ENCODE data around the gene USP31.
A peak's percentile ranks its signal among the peaks of the same experiment; 100 is the strongest.
"Not testable (repeated sequence)": the region's sequence is repeated elsewhere in the genome, so short reads cannot be mapped to it uniquely, and the experiment has no call there.

Gene USP31

DNA sequence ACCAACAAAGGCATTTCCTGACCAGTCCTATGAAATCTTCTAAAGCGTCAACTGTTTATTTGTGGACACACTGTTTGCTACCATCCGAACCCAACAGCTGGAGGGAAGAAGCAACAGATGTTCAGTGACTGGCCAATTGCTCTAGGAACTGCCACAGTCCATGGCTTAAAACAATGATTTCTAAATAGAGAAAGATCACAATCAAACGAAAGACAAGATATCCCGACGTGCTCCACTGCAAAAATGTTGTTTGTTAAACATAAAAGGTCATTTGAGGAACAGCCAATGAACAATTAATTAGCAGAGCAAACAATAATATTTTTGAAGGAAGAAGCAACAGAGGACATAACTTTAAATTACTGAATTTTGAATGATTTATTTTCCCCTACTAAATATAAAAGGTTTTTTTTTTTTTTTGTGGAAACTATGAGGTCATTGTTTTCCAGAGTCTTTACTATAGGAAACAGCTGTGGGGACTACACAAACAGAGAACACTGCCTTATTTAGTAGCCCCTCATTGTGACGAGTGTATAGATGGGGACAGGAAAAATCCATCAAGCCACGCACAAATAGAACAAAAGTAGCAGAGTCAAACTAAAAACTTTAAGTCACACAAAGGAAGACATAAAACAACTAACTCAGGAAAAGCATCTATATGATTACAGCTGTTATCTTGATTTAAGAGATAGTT lies 17.2 kb downstream of the USP31 start:
- no peak for DNase-seq

GRCh38 chr16:23131436-23131835 lies 17.8 kb downstream of the USP31 start:
- no peak for DNase-seq

DNA sequence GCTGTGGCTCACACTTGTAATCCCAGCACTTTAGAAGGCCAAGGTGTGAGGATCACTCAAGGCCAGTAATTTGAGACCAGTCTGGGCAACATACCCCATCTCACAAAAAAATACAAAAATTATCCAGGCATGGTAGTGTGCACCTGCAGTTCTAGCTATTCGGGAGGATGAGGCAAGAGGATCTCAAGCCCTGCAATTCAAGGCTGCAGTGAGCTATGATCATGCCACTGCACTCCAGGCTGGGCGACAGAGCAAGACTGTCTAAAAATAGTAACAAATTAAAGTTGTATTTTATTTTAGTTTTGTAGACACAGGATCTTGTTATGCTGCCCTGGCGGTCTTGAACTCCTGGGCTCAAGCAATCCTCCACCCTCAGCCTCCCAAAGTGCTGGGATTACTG lies 18.2 kb downstream of the USP31 start:
- DNase-seq: no peak

DNA sequence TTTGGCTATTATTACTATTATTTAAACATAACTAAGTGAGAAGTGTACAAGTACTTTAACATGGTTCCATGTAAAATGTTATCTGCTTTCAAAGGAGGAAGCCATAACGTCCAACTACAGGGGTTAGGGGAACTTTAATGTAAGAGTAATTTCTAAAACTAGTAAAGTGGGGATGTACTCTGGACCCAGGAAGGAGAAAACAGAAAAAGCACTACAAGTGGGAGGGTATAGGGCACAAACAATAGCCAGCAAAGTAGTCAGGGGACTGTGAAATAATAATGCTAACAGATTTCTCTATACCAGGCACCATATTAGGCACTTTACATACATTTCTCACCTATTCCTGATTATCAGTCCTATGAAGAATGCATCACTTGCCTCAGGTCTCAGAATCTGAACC lies 19.6 kb downstream of the USP31 start:
- no peak for DNase-seq

DNA sequence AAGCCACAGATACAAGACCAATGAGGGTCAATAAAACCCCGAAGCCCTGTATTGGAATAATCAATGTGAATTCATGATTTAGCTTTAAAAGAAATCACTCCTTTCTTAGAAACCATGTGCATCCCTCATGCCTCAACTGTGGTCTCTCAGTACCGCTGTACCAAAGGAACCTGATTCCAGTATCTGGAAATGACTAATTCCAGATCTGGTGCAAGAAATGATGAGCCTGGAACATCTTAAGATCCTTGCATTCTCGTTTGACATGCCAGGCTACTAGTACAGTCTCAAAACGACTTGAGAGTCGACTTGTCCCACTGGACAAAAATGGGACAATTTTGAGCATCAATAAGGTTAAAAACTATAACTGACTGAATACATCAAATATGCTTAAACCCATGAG lies 21.2 kb downstream of the USP31 start:
- no peak for DNase-seq

GRCh38 chr16:23125277-23125676 lies 24.0 kb downstream of the USP31 start:
- no peak for DNase-seq

GRCh38 chr16:23124315-23124714 lies 24.9 kb downstream of the USP31 start:
- peak; percentile 75 for DNase-seq

DNA sequence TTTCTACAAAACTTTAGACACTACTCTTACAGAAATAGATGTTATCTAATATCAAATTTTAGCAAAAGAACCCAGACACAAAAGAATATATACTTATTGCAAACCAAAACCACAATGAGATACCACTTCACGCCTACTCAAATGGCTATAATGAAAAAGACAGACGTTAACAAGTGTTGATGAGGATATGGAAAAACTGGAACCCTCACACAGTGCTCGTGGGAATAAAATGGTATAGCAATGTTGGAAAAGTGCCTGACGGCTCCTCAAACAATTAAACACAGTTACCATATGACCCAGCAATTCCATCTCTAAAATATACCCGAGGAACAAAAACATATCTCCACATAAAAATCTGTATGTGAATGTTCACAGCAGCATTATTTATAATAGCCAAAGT lies 27.1 kb downstream of the USP31 start:
- DNase-seq: no peak

GRCh38 chr16:23121024-23121423 lies 28.2 kb downstream of the USP31 start:
- DNase-seq: no peak

DNA sequence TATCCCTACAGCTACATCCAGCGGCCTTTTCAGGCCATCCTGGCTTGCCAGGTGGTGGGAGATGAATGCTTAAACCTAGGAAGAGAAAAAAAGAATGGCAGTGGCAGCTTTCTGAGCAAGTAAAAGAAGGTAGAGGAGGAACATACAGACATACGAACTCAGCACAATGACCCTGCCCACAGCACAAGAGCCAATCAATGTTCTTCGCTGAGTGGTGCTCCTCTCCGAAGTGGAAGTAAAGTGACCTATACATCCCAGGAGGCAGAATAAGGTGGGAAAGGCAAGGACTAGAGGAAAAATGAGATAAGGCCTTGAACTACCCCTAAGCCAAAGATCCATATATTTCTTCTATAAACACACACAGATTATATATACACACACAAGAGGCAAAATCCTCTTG lies 28.7 kb downstream of the USP31 start:
- DNase-seq: no peak

DNA sequence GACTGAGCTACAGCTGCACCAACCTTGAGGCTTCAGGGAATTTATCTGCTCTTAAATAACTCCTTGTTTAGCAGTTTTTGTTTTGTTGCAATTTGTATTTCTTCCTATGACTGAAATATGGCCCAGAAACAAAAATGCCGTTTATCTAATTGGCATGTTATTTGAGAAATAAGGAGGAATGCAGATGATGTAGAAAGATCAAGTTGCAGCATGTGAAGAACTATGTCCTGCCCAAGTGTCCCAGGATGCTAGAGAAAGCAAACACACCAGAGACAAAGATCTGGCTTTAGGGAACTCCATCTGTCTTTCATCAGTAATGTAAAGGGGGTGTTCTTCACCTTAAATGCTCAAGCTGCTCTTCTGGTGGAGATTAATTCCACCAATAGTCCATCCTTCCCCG lies 29.7 kb downstream of the USP31 start:
- peak; percentile 54 for DNase-seq

- DNase-seq: no peak
Observed at GRCh38 chr16:23114131-23114904, 34.9 kb downstream of the USP31 start.

- DNase-seq: no peak
Observed at GRCh38 chr16:23113185-23113584, 36.1 kb downstream of the USP31 start.

DNA sequence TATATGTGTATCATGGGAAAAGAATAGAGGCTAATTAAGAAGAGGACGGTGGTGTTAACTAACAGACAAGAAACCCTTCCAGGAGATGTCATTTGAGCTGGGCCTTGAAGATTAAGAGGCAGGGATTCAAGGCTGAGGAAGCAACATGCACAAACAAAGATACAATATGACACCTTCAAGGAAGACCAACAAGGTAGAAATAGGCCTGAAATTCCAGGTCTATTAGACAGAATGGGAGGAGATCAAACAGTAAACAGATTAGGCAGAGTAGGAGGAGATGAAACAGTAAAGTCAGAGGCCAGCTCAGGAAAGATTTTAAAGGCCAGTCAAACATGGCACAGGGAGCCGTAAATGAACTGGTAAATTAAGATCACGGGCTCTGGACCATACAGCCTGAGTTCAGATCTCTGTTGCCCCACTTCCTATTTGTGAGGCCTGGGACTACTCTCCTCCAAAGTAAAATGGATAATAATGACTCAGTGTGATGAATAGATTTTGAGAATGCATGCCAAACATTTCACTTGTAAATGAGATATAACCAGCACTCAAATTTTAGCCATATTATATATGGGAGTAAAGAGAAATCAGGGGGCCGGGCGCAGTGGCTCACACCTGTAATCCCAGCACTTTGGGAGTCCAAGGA lies 38.9 kb downstream of the USP31 start:
- DNase-seq: no peak

- no peak for DNase-seq
Observed at GRCh38 chr16:23107936-23108335, 41.3 kb downstream of the USP31 start.

GRCh38 chr16:23107117-23107516 lies 42.1 kb downstream of the USP31 start:
- DNase-seq: no peak

DNA sequence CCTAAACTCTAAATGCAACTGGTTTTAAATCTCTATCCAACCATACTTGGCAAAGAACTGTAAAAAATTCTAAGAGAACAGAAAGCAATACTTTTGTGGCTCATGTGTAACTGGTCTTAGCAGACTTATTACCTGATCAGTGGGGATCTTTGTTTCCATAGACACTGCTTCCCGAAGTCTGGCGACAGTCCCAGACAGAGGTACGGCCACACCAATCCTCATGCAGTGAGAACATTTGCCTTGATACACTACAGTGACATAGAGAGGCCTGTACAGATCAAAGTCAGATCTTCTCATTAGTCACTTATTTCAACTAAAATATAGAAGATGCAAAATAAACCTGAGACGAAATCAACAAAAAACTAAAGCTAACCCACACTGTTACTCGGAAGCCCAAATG lies 43.9 kb downstream of the USP31 start:
- DNase-seq: no peak

DNA sequence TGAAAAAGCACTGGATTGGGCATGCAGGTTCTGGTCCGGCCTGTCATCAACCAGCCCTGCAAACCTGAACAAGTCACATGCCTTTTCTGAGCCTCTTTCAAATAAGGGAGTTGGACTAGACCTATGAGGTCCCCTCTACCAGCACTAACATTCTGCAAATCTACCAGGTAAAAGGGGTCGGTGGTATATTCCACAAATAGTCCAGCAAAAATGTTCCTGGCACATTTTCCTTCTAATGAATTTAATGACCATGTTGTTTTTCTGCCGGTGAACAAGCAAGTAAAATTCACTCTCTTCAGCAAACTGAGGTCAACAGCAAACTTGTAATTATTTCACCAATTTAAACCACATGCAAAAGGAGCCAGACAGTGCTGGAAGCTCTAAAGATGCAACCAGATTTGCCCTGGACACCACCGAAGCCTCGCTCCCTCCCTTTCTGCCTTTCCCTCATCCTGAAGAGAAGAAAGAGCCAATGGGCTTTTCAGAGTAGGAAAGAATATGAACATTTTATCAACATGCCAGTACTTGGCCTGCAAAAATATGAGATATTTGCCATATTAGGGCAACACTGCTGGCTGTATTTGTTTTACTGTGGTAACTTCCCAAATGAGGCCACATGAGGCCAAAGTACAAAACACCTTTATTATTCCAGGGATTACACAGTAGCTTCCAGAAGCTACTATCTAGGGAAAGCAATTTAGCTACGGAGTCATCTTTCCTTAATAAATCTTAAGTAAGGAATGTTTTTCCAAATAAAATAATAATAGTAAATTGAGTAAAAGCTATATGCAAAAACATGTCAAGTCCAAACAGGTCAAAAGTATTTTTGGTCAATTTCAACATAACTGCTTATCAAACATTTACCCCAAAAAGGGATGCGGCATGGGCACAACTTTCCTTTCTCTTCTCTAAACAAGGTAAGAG lies 45.0 kb downstream of the USP31 start:
- DNase-seq: no peak

- no peak for DNase-seq
Observed at GRCh38 chr16:23103603-23104002, 45.6 kb downstream of the USP31 start.

DNA sequence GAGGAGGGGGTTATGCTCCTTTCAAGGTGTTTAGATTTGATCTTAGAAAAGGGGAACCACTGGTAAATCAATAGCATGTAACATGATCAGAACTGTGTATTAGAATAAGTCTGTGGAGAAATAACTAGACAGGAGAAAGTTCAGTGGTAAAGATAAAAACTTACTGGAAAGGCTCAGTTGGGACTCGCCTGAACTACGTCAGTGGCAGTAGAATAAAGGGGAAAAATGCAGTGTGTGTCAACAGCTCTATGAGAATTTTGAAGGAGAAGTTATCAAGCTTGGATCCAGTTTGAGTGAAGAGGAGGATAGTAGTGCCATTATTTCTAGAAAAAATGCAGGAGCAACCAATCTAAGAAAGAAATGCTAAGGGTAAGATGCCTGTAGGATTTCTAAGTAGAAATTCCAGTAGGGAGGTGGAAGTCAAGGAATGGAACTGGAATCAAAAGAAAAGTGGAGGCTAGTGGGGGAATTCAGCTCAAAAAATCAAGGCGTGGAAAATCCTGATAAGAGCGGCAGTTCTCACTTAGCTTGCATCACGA lies 48.2 kb downstream of the USP31 start:
- no peak for DNase-seq

DNA sequence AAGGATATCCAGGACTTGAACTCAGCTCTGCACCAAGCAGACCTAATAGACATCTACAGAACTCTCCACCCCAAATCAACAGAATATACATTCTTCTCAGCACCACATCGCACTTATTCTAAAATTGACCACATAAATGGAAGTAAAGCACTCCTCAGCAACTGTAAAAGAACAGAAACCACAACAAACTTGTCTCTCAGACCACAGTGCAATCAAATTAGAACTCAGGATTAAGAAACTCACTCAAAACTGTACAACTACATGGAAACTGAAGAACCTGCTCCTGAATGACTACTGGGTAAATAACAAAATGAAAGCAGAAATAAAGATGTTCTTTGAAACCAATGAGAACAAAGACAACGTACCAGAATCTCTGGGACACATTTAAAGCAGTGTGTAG lies 52.8 kb downstream of the USP31 start:
- DNase-seq: not testable (repeated sequence)

- not testable (repeated sequence) for DNase-seq
Observed at GRCh38 chr16:23094136-23094535, 55.1 kb downstream of the USP31 start.

DNA sequence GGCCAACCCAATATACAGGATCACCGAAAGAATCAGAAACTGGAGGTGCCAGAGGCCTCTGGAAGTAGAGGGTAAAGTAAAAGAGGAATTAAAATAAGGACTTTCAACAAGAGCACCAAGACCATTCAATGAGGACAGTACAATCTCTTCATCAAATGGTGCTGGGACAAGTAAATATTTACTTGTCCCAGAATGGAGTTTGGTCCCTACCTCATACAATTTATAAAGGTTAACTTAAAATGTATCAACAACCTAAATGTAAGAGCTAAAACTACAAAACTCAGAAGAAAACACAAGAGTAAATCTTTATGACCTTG lies 56.5 kb downstream of the USP31 start:
- no peak for DNase-seq
